ENCODE data around the gene DOCK1.
"Not testable (repeated sequence)": the region's sequence is repeated elsewhere in the genome, so short reads cannot be mapped to it uniquely, and the experiment has no call there.

The DOCK1 gene

GRCh38 chr10:126904818-126905701, at the start of gene DOCK1:
DOCK1 (plus strand) TSS chr10:126905428; CDS start chr10:126905518, 90 bp downstream.
- DNase-seq = peak; percentile 48

DNA sequence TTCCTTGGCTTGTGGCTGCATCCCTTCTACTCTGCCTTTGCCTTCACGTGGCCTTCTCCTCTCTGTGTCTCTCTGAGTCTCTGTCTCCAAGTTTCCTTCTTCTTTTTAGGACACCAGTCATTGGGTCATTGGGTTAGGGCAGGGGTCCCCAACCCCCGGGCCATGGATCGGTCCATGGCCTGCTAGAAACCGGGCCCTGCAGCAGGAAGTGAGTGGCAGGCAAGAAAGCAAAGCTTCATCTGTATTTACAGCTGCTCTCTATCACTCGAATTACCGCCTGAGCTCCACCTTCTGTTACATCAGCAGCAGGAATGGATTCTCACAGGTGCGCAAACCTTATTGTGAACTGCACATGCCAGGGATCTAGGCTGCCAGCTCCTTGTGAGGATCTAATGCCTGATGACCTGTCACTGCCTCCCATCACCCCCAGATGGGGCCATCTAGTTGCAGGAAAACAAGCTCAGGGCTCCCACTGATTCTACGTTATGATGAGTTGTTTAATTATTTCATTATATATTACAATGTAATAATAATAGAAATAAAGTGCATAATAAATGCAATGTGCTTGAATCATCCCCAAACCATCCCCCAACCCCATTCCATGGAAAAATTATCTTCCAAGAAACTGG, 47.9 kb upstream of the DOCK1 start:
- no peak for DNase-seq

- DNase-seq = no peak
Observed at GRCh38 chr10:126867567-126868365, 37.5 kb upstream of the DOCK1 start.

- no peak for DNase-seq
Observed at GRCh38 chr10:126868371-126868770, 36.9 kb upstream of the DOCK1 start.

DNA sequence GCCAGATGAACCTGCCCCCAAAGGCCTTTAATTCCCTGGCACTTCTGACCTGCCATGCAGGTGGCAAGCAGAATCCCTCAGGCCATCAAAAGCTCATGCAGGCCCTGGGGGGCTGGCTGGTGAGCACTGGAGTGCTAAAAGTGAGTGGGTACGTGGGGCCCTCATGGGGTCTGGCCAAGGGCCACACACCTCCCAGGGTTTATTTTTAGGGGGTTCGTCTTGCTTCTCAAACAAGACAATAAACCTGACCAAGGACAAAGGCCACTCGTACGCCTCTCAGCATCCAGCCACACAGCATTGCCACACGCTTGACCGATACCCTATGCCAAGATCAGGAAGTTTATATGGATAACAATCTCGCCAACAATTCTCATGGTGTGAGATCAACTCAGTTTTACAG, 33.1 kb upstream of the DOCK1 start:
- no peak for DNase-seq

- no peak for DNase-seq
Observed at GRCh38 chr10:126872768-126873167, 32.5 kb upstream of the DOCK1 start.

- DNase-seq = no peak
Observed at GRCh38 chr10:126876456-126876855, 28.8 kb upstream of the DOCK1 start.

DNA sequence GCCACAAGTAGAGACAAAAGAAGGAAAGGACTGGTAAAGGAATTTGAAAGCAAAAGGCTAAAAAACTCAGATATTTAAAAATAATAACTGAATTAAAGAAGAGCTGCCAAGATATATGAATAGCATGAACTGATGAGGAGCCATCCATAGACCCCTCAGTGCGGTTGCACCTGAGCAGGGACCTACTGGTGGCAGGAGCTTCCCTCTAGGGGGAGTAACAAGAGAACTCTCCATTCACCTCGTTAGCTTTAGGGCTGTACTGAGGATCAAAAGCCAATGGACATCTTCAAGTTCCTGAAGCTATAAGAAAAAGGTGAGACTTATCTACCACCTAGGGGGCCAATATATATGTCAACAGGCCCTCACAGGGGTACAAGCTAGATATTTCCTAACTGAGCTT, 27.8 kb upstream of the DOCK1 start:
- no peak for DNase-seq

DNA sequence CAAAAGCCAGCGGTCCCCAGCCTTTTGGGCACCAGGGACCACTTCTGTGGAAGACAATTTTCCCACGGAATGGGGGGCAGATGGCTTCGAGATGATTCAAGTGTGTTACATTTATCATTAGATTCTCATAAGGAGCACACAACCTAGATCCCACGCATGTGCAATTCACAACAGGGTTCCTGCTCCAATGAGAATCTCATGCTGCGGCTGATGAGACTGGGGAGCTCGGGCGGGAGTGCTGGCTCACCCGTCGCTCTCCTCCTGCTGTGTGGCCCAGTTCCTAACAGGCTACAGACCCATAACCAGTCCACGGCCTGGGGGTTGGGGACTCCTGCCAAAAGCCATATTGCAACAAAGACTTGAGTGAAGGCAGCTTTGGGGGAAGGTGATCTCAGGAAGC, 26.6 kb upstream of the DOCK1 start:
- no peak for DNase-seq

DNA sequence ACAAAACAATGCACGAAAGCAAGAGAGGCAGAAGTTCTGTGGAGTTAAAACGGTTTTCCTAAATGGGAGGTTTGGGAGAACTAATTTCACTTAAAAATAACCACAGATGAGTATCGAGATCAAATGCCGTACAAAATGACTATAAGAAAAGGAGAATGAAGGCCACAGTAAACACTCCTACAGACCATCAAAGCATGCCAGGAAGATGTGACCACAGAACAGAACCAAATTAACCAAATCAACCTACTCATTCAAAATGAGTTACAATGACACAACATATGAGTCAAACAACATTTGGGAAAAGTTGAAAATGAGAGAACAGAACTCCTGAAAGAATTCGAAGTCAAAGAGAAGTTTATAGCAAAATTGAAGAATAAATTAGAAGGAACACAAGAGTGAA, 24.3 kb upstream of the DOCK1 start:
- DNase-seq = no peak

DNA sequence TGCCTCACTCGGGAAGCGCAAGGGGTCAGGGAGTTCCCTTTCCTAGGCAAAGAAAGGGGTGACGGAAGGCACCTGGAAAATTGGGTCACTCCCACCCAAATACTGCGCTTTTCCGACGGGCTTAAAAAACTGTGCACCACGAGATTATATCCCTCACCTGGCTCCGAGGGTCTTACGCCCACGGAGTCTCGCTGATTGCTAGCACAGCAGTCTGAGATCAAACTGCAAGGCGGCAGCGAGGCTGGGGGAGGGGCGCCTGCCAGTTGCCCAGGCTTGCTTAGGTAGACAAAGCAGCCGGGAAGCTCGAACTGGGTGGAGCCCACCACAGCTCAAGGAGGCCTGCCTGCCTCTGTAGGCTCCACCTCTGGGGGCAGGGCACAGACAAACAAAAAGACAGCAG, 23.2 kb upstream of the DOCK1 start:
- DNase-seq = not testable (repeated sequence)

DNA sequence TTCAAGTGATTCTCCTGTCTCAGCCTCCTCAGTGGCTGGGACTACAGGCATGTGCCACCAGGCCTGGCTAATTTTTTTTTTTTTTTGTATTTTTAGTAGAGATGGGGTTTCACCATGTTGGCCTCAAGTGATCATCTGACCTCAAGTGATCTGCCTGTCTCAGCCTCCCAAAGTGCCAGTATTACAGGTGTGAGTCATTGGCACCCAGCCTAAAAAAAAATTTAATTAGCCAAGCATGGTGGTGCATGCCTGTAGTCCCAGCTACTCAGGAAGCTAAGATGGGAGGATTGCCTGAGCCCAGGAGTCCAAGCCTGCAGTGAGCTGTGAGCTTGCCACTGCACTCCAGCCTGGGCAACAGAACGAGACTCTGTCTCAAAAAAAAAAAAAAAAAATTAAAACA, 16.8 kb upstream of the DOCK1 start:
- DNase-seq = not testable (repeated sequence)

GRCh38 chr10:126889421-126889820, 15.8 kb upstream of the DOCK1 start:
- DNase-seq = no peak

DNA sequence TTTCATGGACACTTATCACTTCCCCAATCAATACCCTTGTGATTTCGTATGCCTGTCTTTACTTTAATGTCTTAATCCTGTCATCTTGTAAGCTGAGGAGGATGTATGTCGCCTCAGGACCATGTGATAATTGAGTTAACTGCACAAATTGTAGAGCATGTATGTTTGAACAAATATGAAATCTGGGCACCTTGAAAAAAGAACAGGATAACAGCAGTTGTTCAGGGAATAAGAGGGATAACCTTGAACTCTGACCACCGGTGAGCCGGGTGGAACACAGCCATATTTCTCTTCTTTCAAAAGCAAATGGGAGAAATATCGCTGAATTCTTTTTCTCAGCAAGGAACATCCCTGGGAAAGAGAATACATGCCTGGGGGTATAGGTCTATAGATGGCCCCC, 14.4 kb upstream of the DOCK1 start:
- not testable (repeated sequence) for DNase-seq

- DNase-seq = no peak
Observed at GRCh38 chr10:126892226-126893175, 12.7 kb upstream of the DOCK1 start.

DNA sequence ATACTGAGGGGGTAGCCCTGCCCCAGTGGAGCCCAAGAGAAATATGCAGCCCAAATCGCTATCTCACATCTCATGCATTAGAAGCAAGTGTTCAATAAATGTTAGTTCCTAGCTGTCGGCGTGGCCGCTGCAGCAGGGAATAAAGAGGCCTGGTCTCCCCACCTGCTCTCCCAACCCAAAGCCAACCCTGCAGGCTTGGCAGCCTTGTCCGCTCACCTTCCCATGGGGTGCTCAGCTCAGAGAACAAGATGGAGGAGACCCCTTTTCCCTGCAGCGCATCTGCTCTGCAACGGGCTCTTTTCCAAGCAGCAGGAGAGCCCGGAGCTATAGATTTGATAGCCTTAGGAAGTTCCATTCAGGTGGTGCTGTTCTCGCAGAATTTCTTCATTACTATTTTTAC, 12.0 kb upstream of the DOCK1 start:
- no peak for DNase-seq

DNA sequence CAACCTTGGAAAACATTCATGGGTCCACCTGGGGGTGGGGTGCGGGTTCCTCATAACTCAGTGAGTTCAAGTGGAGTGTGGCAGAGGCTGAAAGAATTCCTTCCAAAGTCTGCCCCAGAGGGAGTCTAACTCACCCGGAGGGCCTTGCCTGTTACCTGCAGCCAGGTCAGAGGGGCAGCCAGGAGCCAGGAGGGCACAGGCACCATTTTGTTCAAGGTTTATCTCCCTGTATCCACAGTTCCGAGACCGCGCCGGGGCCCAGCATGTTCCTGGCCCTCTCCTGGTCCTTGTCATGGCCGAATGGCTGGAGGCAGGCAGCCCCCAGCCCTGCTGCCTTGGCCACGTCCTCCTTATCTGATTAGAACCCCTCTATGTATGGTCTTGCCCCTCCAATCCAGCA, 11.4 kb upstream of the DOCK1 start:
- DNase-seq = no peak

GRCh38 chr10:126895214-126895781, 9.9 kb upstream of the DOCK1 start:
- DNase-seq = no peak

GRCh38 chr10:126898460-126898859, 6.8 kb upstream of the DOCK1 start:
- no peak for DNase-seq

GRCh38 chr10:126899529-126899928, 5.7 kb upstream of the DOCK1 start:
- not testable (repeated sequence) for DNase-seq

DNA sequence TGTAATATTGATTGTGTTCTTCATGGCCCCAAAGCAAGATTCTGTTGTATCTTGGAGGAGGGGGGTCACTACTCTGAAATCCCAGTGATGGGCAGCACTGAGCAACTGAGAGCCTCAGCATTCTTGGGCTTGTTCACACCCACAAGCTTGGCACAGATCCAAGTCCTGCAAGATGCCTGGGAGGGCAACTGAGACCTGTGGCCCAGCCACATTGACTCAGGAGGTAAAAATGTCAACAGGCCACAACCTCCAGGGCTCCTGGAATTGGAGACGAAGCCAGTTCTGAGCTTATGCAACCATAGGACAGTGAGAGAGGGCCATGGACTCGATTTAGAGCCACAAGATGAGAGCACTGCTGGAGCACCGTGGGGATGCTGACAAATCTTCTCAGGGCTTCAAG, 3.1 kb upstream of the DOCK1 start:
- DNase-seq = no peak

Data from stimulated activated CD4-positive, alpha-beta T cell treated with anti-CD3 and anti-CD28 coated beads, Interleukin-15, amount 100 ng/mL, for 24 hours (primary cell).